NCI-H1417 treated with DMSO at 0.1 percent for 48 hours (cell line): ENCODE data around the gene PSMD9.

Experiments used
- DNase-seq: peaks from one replicate; lab custom pipeline; 2025; lab: John Stamatoyannopoulos, UW

The PSMD9 gene

DNA sequence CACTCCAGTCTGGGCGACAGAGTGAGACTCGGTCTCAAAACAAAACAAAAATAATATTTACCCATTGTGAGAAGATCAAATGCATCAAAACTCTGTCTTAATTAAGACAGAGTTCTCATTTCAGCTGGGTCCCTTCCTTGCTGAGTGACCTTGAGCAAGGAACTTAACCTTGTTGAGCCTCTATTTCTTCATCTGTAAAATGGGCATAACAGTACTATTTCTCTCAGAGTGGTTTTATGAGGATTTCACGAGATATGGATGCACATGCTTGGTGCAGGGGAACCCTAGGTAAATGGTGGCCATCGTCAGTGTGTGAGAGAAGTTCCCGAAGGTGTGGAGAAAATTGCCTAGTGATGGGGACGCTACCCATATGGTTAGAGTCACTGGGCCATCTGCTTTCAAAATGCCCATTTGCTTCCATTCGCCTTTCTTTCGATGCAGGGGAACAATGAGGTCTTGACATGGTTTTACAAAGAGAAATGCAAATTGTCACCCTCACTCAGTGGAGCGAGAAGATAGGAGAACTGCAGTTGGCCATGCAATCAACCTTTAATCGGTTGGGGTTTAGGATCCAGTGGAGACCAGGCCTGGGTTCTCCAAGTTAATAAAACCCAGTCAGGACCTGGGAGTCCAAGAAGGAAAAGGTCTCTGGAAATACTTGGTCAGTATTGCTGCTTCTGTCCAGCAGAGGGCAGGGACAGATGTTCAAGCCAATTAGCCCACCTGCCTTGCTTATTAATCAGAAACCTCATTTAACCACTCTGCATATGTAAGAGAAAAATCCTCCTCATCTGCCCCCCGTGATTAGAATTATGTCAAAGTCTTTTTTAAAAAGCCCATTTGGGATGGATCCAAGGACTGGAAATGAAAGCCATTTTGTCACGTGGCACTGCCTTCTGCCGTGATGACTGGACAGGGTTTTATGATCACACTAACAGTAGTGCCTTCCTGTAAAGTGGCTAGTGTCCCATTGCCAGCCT, 67.0 kb downstream of the PSMD9 start:
- DNase-seq: no peak

DNA sequence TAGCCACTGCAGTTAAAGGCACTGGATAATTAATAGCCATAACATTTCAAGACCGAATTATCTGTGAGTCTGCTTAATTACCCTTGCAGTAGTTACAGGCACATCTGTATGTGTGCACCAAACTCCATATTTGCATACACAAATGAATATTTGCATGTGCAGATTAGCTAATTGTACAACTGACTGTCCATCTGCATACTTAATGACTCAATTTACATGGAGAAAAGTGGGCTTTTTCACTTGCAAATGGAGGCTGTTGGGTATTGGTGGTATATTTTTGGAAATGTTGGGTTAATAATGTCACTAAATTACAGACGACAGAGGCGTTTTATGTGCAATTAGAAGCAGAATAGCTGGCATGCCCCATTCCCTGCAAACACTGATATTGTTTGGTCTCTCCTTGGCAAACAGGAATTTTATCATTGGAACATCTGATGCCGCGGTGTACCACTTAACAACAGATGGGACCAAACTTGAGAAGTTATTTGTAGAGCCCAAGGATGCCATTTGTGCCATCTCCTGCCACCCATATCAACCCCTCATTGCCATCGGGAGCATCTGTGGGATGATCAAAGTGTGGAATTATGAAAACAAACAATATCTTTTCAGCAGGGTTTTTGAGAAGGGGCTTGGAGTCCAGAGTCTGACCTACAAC, 69.4 kb downstream of the PSMD9 start:
- no peak for DNase-seq

DNA sequence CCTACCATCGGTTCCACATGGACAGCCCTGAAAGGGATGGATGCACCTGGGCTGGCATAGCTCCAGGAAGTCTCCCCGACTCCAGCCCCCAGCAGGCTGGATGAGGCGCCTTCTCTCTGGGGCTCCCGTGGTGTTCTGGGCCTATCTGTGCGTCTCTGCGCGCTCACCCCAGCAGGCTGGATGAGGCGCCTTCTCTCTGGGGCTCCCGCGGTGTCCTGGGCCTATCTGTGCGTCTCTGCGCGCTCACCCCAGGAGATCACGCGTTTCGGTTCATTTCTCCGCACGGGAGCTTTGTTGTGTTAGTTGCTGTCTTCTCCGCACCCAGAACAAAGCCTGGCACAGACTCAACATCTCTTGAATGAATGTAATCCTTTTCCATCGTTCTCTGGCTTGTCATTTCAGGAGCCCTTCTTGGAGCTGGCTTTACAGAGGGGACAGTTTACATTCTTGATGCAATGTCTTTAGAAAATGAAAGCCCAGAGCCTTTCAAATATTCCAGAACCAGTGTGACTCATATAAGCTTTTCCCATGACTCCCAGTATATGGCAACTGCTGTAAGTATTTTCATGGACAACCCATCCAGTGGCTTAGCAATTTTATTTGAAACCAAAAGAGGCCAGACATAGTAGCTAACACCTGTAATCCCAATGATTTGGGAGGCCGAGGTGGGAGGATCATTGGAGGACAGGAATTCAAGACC, 70.1 kb downstream of the PSMD9 start:
- DNase-seq: no peak

DNA sequence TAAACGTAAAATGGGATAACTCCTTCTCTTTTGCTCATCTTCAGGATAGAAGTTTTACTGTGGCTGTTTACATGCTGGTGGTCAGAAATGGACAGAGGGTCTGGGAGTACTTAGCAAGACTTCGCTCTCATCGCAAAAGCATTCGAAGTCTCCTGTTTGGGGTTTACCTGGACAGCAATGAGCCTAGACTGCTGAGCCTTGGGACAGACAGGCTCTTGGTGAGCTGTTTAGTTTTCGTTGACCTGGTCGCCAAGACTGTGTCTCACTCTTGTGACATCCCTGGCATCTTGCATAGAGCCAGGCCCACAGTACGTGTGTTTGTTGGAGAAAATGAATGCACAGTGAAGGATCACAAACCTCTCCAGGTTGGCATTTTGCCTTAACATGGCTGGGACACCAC, 72.0 kb downstream of the PSMD9 start:
- no peak for DNase-seq

DNA sequence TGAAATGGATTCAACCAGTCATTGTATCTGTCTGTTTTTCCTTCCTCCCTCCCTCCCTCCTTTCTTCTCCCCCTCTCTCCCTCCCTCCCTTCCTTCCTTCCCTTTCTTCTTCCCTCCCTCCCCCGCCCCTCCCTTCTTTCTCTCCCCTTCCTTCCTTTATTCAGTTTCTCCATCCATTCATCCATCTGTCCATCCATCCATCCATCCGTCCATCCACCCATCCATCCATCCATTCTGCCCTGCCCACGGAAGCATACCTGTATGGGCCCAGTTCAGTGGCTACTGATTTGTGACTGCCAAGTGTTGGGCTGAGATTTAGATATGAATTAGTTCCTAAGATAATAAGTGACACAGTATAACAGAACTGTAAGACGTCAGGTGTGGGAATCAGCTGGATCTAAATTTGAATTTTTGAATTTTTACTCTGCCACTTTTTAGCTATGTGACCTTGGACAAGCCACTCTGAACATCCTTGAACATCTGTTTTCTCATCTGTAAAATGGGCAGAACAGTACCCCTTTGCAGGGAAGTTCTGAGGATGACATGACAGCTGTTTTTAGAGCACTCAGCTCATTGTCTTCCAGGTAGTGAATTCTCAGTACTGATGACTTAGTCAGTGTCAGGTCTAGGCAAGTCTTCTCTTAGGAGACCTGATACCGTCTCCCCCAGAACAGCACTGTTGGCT, 72.7 kb downstream of the PSMD9 start:
- no peak for DNase-seq

DNA sequence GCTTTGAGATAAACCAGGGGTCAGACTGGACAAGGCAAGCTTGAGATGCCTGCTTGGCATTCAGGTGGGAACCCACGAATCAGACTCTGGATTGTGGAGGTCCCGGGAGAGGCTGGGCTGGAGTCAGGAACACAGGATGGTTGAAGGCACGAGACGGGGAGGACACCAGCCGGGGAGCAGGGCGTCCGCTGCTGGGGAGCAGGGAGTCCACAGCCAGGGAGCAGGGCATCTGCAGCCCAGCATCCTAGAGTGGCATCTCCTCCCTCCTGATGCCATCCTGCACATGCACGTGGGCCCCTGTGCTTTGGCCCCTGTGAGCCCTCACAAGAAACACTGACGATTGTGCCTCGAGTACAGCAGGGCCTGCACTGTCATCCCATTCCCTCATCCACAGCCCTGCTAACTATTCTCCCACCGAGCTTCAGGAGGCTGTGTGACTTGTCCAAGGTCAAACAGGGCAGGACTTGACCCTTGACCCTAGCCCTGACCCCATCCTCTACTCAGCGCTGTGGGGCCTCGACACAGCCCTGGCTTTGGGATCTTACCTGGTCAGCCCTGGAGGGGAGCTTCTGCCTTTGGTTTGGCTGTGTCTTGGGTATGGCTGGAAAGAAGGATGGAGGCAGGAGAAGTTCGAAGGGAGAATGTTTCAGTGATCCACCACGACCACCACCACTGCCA, 74.9 kb downstream of the PSMD9 start:
- no peak for DNase-seq

DNA sequence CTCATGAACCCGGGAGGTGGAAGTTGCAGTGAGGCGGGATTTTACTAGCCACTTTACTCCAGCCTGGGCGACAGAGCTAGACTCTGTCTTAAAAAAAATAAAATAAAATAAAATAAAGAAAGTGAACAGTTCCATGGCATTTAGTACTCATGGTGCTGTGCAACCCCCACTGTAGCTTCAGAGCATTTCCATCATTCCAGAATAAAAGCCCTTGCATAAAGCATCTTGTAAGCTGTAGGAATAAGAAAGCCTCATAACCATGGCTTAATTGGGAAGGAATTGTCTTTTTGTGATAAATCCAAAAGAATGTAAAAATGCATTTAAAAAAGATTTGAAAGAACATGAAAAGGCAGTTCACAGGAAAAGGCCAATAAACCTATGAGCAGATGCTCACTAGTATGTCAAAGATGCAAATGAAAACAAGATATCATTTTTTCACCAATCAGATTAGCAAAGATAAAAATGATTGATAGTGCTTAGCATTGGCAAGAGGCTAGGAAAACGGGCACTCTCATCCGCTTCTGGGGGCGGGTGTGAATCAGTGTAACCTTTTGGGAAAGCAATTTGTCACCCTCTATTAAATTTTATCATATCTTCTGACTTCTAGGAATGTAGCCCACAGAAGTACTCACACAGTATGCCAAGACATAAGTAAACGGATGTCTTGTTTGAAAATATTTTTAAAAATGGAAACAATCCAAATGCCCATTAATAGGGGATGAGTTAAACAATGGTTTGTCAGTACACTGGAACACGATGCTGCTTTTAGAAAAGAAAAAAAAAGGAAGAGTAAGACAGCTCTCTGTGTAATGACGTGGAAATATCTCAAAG, 76.4 kb downstream of the PSMD9 start:
- DNase-seq: no peak

DNA sequence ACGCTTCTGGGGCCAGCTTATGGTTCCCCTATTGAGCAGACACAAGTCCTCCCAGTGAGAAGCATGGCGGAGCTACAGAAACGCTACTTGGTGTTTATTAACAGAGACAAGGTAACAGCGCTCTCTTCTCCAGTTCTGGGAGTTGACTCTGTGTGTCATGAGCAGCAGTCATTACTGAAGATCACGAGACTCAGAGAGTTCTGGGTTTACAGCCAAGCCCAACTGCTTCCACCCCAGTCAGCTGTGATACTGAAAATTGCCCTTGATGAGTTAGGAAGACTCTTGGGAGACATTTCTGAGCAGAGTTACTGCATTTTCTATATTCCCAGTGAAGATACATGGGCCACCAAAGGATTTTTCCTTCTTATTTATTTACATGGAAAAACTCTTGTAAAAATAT, 78.4 kb downstream of the PSMD9 start:
- DNase-seq: no peak
